Ovary (tissue), 3 donors: ENCODE measurements around the gene NDUFA8.

Source experiments
- POLR2A ChIP-seq: fragments of 450-650 bp; IDR thresholded peaks from one replicate; pipeline ENCODE4 v1.6.1; 2017; ENCODE audit warnings: antibody characterized with exemption, mild to moderate bottlenecking, moderate library complexity
- TF ChIP-seq, protein P1 (sequence below), 3 donors: fragments of 450-650 bp in 2 of 3; fragments of 200-600 bp in 1 of 3; IDR thresholded peaks; one replicate each; pipeline versions ENCODE4 v1.5.1 to v1.8.0; 2016 to 2022; ENCODE audit warnings: antibody characterized with exemption in 3 of 3, mild to moderate bottlenecking in 1 of 3
- donor health status: DM: no; HTN: no; CAD: no.

DNA sequence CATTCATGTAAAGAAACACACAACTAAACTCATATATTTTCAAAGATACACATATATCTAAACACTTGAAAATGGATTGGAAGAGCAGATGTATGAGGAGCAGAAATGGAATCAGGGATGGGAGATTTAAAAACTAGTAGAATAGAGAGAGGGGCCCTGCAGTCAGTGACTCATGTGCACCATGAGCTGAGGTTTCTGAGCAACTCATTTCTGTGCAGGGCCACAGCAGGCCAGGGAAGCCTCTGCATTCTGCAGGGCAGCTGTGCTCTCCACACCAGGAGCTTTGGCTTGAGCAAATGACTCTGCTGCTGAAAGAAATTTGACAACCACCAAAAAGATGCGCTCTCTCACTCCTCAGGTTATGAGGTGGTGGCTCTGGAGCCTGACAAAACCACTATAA lies 42.1 kb upstream of the NDUFA8 start:
- no peak for TF ChIP-seq POLR2A
- TF ChIP-seq, protein P1, sequence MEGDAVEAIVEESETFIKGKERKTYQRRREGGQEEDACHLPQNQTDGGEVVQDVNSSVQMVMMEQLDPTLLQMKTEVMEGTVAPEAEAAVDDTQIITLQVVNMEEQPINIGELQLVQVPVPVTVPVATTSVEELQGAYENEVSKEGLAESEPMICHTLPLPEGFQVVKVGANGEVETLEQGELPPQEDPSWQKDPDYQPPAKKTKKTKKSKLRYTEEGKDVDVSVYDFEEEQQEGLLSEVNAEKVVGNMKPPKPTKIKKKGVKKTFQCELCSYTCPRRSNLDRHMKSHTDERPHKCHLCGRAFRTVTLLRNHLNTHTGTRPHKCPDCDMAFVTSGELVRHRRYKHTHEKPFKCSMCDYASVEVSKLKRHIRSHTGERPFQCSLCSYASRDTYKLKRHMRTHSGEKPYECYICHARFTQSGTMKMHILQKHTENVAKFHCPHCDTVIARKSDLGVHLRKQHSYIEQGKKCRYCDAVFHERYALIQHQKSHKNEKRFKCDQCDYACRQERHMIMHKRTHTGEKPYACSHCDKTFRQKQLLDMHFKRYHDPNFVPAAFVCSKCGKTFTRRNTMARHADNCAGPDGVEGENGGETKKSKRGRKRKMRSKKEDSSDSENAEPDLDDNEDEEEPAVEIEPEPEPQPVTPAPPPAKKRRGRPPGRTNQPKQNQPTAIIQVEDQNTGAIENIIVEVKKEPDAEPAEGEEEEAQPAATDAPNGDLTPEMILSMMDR (IDR thresholded peaks at IDR 0.05), result no peak
